ENCODE measurements around the gene TMC1.
"Not testable (repeated sequence)": the region's sequence is repeated elsewhere in the genome, so short reads cannot be mapped to it uniquely, and the experiment has no call there.

TMC1 gene

DNA sequence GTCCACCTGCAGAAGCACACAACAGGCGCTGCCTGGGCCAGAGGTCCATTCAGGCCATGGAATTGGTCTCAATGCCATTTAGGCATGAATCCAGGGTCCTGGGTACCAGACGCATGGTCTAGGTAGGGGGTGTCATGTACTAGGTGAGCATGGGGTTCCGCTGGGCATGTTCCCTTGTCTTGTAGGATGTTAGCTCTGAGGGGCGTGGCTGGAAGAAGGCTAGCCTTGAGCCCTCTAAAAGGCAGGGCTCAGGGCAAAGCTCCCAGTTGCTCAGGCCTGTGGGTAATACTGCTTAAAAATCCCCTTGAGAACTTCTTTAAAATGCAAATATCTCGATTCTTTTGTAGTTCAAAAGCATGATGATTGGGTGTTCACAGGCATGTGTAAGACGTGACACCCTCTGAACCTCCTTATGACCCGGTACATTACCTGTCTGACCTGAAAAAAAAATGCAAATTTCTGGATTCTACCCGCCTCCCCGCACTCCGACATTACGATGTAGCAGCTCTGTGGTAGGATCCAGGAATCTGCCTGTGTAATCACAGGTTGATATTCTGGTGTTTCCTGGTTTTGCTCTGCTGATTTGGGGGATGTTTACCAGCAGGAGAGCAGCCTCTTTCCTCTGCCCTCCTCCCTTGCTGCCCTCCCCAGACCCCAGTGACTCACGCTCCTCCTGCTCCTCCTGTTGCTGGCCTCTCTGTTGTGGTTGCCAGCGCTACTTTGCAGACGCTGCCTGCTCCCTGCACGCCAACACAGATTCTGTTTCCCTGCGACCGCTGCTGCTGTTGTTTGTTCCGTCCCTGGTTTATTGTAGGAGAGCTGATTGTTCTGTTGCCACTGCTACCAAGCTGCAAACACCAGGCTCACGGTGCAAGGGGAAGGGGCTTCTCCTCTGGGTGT lies 5.7 kb downstream of the TMC1 start:
- DNase-seq: no peak

DNA sequence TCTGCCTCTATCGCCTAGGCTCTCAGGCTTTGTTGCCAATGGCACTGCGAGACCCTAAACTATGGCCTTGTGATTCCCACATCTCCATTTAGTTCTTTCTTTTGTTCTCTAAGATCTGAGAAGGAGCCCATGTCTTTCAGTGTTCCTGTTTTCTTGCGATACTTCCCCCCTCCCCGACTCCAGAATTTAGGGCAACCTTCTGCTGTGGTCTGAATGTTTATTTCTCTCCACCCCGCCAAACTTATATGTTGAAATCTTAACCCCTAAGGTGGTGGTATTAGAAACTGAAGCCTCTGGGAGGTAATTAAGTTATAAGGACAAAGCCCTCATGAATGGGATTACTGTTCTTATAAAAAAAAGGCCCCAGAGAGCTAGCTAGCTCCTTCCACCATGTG lies 6.4 kb downstream of the TMC1 start:
- no peak for DNase-seq

DNA sequence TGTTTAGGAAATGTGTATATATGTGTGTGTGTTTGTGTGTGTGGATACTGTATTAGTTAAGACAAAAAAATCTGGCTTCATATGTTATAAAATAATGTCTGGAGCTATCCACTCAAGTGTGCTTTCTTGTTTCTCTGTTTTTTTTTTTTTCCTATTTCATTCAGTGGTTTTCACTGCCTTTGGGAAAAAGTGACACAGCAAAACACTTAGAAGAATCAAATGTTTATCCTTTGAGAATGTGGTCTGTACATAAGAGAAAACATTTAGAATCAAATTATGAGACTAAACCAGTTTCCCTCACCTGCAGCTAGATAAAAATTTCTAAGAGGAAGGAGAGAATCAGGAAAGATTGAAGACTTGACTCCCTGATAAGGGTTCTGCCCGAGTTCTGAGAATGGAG lies 8.1 kb downstream of the TMC1 start:
- DNase-seq: no peak

DNA sequence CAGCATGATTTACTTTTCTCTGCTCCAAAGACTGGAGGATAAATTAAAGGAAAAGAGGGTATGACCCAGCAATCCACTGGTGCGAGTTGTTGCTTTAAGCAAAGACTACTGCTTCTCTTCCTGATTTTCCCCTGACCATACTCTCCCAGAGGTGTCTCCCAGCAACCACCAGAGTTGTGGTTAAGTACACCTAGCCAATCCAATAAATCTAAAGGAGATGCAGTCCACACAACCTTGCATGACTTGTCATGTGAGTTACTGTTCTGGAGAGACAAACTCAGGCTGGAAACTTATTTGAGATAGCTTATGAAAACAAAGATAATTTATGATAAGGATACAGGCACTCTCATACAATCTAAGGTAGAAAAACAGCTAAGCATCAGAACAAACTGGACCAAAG lies 11.9 kb downstream of the TMC1 start:
- no peak for DNase-seq

DNA sequence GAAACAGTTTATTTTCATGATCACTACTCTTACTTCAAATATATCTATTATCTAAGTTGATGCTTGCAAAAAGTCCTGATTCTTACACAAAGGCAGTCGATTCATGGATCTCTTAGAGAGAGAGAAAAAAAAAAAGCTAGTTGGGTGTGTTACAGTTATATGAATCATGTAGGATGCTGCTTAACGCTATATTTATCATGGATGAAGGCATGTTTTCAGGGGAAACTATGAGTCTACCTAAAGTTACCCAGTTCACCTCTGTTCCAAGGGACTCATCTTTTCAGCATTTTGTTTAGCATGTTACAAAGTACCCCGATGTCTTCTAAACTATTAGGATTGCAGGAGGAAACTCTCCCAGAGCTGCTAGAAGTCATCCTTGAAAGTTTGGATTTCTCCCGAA lies 13.5 kb downstream of the TMC1 start:
- no peak for DNase-seq

DNA sequence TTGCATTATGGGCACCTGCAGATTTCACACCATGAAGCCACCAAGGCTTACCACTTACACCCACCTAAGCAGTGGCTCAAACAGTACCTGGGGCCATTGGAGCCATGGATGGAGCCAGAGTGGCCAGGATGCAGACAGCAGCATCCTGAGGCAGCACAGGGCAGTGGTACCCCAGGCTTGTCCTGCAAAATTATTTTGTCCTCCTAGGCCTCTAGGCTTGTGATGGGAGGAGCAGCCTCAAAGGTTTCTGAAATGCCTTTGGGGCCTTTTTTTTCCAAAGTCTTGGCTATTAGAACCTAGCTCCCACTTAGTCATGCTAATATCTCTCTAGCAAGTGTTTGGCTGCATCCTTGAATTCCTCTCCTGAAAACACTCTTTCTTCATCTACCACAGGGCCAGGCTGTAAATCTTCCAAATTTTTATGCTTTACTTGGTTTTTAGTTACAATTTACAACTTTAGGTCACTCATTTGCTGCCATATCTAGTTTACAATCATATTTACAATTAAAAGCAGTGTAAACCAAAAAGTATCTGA lies 15.7 kb downstream of the TMC1 start:
- no peak for DNase-seq

DNA sequence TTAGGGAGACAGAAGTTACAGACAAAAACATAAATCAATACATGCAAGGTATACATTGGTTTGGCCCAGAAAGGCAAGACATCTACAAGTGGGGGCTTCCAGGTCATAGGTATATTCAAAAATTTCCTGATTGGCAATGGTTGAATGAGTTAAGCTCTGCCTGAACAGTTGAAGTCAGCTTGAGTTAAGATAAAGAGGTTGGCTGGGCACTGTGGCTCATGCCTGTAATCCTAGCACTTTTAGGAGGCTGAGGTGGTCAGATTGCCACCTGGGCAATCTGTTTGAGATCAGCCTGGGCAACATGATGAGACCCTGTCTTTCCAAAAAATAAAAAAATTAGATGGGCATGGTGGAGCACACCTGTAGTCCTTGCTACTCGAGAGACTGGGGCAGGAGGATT lies 16.3 kb downstream of the TMC1 start:
- DNase-seq: no peak

DNA sequence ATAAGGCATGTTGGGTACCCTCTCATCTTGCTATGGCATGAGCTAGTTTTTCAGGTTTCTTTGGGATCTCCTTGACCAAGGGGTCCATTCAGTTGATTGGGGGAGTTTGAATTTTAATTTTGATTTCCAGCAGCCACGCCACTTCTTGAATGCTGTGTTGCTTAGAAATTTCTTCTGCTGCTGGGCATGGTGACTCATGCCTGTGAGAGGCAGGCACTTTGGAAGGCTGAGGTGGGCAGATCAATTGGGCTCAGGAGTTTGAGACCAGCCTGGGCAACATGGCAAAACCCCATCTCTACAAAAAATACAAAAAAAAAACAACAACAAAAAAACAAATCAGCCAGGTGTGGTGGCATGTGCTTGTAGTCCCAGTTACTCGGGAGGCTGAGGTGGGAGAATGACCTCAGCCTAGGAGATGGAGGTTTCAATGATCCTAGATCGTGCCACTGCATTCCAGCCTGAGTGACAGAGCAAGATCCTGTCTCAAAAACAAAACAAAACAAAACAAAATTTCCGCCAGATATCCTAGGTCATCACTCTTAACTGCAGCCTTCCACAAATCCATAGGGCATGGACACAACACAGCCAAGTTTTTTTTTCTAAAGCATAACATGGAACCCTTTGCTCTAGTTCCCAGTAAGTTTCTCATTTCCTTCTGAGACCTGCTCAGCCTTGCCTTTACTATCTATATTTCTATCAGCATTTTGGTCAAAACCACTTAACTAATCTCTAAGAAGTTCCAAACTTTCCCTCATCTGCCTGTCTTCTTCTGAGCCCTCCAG lies 17.7 kb downstream of the TMC1 start:
- no peak for DNase-seq

DNA sequence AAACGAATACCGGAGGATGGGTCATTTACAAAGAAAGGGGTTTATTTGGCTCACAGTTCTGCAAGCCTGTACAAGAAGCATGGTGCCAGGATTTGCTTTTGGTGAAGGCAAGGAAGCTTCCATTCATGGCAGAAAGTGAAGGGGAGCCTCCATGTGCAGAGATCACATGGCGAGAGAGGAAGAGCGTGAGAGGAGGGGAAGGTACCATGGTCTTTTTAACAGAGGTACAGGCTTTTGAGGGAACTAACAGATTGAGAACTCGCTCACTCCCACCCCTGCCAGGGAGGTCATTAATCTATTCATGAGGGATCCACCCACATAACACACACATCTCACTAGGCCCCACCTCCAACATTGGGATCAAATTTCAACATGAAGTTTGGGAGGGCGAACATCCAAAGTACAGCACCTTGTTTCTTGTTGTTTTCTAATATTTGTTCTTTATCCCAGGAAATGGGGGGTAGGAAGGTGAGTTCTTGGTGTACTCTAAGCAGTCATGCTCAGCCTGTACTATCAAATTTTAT lies 18.5 kb downstream of the TMC1 start:
- no peak for DNase-seq

DNA sequence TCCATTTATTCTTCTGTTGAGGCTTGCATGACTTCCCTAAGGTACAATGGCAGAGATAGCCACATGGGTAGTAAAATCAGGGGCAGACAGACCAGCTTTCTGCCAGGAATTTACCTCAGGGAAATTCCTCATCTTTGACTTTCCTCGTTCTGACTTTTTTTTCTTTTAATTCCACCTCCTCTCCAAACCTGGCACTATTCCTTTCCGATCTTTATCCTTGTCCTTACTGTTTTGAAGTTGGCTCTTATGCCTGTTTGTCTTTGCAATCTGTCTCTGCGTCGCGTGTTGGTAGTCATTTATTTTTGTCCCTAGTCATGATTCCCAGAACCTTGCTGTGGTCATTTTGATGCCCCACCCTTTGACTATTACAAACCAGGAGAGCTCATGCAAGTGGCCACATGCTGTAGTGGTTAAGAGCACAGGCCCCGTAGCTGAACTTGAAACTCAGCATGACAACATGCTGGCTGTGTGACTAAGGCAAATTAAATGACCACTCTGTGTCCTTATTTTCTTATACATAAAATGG lies 19.0 kb downstream of the TMC1 start:
- DNase-seq: no peak

DNA sequence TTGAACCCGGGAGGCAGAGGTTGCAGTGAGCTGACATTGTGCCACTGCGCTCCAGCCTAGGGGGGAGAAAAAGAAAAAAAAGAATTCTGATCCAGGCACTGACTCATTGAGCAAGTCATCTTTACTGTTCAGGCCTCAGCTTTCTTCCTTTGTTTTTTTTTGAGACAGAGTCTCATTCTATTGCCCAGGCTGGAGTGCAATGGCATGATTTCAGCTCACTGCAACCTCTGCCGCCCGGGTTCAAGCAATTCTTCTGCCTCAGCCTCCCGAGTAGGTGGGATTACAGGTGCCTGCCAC lies 21.1 kb downstream of the TMC1 start:
- not testable (repeated sequence) for DNase-seq

DNA sequence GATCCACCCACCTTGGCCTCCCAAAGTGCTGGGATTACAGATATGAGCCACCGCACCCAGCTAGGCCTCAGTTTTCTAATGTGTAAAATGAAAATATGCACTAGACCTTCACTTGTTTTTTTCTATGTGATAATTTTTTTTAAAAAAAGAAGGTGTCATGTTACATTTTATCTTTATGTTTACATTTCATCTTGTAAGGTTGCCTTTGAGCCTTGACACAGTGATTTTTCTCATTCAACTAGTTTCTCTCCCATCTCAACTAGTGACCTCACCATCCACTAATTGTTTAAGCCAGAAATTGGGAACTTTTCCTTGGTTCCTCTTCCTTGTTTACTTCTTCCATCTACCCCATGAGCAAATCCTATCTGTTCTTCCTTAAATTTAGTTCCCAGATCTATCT lies 21.5 kb downstream of the TMC1 start:
- no peak for DNase-seq

DNA sequence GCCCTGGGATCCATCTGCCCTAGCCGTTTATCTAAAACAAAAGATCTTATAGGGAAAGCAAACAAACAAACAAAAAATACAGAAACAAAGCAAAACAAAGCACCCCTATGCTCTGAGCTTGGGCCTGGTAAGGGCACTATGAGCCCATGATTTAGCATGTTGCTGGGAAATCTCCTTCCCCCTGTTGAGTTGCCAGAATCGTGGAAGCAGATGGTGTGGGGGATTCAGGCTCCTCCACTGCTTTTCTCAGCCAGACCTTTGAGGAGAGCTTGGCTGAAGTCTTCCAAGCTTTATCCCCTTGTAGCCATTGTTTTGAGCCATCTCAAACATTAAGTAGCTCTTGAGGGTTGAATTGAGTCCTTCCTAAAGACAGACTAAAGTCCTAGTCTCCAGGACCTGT lies 29.9 kb downstream of the TMC1 start:
- no peak for DNase-seq

DNA sequence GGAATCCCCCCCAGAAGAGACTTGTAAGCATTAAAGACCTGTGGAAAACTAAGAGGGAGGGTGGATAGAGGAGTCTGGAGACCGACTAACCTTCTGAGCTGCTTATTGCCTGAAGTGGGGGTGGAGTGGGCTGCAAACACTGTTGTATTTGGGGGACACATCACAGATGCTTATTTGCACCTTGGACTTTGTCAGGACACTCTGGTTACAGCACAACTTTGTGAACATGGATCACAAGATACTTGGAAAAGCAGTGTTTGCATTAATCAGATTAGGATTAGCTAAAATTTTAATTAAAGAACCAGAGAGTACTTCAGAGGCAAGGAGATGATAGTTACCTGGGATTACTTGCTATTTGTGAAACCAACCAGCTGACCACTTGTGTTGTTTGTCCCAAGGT lies 30.9 kb downstream of the TMC1 start:
- DNase-seq: no peak

DNA sequence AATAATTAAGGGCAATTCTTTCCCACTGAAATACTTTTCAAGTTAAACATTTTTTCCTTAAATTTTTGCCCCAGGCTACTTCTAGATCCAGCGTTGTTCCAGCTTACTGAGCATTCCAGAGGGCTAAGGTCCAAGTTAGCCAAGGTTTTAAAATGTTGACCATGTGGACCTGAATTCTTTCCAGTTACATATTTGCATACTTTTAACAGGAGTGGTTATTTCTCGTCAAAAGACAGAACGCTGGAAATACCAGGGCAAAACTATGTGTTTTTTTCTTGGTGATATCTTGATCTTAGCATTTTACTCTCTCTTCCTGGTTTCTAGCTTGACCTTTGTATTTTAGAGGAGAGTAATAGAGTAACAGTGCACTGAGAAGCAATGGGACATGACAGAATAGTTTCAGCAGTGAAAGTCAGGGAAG lies 32.8 kb downstream of the TMC1 start:
- DNase-seq: no peak

DNA sequence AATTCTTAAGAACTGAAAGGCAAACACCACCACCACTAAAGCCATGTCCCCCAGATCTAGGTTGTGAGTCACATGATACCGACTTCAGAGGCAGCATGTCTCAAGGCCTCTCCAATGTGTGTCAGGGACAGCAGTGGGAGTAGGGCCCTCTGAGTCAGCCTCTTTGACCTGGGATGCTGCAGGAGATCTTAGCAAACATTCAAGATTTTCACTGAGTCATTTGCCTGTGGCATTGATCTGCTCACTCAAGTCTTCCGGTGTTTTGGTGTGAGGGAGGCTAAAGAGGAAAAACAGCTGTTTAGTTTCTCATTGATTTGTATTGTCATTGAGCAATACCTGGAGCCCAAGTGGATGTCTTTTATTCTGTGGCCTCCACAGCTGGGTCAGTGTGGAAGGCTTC lies 36.1 kb downstream of the TMC1 start:
- peak; percentile 27 for DNase-seq

DNA sequence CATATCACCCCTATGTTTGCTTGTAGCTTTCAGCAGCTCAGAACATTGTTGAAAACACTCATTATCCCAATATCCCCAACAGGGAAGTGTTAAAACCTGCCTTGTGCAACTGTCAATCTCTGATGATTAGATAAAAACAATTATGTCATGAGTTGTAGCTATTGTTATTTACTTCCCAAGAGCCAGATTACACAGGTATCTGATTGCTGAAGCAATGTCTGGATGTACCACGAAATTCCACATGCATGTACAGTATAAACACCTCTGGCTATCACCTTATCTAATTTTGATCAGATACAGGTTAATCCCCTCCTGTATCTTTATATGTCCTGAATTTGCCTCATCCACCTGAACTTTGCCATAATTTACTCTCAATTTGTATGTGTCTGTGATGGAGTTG lies 38.7 kb downstream of the TMC1 start:
- DNase-seq: no peak

DNA sequence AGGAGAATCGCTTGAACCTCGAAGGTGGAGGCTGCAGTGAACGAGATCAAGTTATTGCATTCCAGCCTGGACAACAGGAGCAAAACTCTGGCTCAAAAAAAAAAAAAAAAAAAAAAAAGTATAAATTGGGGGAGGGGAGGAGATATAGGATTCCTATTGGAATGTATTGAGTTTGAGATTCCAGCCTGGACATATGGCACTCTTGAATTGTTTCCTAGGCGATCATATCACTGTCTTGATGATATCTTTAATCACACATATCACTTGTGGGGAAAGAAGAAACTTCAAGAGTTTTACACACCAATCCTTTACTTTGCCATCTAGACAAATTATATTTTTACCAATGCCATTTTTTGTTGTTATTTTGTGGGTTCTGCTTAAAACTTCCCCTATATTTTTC lies 42.4 kb downstream of the TMC1 start:
- DNase-seq: no peak

DNA sequence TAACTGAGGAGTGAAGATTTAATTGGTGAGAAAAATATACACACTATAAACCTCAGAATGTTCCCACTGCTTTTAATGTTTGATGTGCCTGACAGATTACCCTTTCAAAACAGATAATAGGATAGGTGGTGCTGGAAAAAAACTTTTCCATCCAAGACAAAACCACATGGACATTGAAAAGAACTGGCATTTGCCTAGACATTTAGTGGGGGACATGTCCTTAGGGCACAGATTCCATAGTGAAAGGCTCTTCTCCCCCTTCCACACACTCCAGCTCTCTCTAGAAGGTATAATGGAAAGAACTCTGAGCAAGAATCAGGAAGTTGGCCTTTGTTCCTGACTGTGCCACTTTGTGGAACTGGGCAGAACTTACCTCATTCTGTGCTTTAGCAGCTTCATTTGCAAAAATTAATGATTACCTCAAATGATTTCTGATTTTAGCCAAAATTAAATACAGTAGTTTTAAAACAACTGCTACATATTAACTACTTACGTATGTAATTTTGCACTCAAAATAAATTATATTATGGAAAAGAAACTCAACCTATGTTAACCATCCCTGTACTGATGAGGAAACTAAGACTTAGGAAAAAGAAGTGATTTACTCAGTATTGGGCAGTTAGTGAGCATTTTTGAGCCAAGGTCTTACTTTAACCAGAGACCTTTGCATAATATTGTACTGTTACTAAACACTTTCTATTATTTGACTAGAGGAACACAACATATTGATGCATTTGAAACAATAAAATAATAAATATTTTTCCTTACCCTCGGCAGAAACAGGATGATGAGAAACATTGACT lies 43.3 kb downstream of the TMC1 start:
- DNase-seq: no peak

DNA sequence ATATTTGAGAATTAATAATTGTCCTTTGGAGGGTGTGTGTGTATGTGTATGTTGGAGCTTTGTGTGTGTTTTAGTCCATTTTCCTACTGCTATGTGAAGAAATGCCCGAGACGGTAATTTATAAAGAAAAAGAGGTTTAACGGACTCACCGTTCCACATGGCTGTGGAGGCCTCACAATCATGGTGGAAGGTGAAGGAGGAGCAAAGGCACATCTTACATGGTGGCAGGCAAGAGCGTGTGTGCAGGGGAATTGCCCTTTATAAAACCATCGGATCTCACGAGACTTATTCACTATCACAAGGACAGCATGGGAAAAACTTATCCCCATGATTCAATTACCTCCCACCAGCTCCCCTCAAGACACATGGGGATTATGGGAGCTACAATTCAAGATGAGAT lies 44.1 kb downstream of the TMC1 start:
- no peak for DNase-seq

DNA sequence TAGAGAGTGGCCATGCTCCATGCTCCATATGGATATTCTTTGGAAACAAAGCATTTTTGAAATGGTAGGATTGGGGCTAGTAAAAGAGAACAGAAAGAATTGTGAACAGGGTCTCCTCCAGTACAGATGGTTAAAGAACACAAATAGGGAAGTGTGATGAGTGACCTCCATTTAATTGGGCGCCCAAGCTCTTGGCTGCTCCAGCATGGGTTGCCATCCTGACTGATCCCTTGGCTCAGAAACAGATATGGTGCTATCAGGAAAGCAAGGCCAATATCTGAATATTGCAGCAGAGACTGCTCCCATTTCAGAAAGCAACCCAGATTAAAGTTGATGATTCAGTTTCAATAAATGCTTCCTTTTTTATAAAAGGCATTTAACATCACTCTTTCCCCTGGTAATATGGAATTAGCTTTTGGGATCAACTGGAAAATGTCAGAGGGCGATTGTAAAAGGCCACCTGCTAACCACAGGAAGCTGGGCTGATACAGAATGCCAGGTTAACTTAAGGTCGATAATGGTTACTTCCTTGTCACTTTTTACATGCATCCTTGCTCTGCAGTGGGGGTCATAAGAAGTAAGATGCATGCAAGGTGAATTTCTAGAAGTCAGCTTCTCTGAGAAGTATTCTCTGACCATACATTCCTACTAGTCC lies 52.9 kb downstream of the TMC1 start:
- no peak for DNase-seq

DNA sequence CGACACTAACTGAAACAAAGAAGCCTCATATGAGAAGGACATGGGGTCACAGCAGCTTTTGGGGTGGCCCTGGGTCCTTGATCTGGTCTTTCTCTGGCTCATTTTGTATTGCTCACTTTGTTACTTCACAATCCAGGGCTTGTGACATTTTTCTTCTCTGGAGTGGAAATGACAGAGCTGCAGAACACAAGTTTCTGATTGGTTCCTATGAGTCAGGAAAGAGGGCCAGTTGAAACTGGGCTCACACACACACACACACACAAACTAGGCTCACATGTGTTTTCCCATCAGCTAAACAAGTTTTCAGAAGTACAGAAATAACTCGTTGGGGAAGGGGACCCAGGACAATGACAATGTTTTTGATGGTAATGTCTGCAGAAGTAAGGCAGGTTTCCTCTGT lies 54.3 kb downstream of the TMC1 start:
- no peak for DNase-seq
